PC-3 (cell line): ENCODE results near the gene MORN1.

Experiments used
- CTCF ChIP-seq: fragments of 300-600 bp; sonication (generic); conservative IDR thresholded peaks from 2 replicates; pipeline ENCODE4 v1.5.1; 2017; ENCODE audit warnings: antibody characterized with exemption, low read depth, mild to moderate bottlenecking, low read length
- EZH2phosphoT487 ChIP-seq: fragments of 300-600 bp; sonication (generic); IDR thresholded peaks from 2 replicates; pipeline ENCODE4 v1.6.1; 2018; ENCODE audit warnings: mild to moderate bottlenecking, antibody characterized with exemption, low read length, borderline replicate concordance

GRCh38 chr1:2433196-2433595 is 41.8 kb upstream of the MORN1 start:
- TF ChIP-seq CTCF (no peak), EZH2phosphoT487 (no peak)
